NCI-H345 treated with DMSO at 0.1 percent for 48 hours (cell line): Measurements from ENCODE around the gene PRKCD.

Source experiments
- DNase-seq: peaks from one replicate; lab custom pipeline; 2025; ENCODE audit not compliant: unreplicated experiment; lab: John Stamatoyannopoulos, UW

Gene PRKCD

DNA sequence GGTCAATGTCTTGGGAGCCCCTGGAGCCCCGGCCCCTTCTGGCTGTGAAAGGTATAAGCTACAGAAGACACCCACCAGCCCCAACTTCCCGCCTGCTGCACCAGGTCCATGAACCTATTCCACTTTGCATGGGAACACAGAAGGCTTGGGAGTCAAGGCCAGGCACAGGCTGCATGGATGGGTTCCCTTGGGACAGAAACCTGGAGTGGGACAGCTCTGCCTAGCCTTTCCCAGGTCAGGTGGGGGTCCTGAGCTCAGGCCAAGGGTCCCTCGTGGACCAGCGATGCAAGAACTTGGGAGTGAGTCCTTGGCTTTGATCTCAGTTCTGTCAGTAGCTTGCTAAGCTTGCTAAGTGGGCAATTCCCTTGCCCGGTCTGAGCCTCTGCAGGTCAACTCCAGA is 69.8 kb downstream of the PRKCD start:
- DNase-seq, result no peak

DNA sequence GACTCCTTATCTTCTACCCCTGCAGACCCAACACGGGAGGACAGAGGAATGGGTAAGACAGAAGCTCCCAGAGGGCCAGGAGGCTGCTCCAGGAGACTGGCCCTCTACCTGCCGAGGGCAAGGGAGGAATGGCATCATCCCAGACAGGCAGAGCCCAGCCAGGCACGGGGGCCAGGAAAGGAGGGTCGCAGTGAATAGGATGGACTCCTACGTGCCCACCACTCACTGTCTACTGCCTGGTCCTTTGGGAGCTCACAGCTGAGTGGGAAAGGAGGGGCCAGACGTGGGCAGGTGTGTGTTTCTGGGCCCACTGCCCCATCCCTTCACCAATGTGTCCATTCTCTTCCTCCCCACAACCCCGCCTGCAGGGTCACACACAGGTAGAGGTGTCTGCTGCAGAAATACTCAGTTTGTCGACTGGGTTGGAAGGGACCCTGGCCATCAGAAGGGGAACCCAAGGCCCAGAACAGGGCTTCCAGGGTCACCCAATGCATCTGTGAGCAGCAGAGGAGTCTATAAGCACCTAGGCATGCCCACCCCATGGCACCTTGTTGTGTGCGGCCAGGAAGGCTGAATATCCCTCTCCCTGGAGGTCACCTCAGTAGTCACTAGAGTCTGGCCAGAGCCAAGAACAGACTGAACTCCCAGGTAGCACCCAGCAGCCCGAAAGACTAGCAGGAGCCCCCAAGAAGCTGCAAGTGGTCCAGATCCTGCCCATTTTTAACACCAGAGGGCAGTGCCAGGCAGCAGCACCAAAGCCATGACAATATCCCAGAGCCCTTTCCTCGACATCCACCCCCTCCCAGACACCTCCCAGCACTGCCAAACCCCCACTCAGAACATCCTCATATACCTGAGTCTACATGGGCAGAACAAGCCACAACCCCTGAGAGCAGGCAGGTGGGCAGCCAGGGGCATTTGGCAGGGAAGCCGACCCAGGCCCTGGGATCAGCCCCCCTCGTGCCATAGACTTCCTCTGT is 70.8 kb downstream of the PRKCD start:
- DNase-seq, result no peak

DNA sequence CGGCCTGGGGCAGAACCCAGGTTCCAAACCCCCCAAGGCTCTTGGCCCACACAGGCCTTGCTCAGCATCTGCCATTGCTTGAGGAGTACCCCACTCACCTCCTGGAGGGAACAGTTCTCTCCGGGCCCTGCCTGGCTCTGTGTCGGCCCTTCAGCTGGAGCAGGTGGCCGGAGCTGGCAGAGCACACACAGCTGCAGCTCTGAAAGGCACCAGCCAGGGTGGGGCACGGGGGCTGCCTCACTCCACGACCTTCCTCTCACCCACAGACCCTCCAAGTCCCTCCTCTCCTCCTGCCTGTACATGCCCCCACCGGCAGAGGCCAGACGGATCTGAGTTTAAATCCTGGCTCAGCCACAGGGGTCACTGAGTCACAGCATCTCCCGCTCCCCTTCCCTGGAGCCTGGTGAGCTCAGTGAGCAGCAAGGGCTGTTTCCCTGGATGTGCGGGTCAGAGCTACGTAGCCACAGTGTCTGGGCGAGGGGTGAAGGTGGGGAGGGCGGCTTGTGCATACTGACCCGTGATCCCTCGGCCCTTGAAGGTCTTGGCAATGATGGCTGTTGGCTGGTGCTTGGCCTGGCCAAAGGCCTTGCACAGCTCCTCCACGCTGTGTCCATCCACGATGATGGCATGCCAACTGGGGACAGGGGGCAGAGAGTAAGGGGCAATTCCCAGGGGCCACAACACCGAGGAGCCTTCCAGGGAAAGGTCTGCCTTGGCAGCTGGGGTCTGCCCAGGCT is 71.8 kb downstream of the PRKCD start:
- no peak for DNase-seq

DNA sequence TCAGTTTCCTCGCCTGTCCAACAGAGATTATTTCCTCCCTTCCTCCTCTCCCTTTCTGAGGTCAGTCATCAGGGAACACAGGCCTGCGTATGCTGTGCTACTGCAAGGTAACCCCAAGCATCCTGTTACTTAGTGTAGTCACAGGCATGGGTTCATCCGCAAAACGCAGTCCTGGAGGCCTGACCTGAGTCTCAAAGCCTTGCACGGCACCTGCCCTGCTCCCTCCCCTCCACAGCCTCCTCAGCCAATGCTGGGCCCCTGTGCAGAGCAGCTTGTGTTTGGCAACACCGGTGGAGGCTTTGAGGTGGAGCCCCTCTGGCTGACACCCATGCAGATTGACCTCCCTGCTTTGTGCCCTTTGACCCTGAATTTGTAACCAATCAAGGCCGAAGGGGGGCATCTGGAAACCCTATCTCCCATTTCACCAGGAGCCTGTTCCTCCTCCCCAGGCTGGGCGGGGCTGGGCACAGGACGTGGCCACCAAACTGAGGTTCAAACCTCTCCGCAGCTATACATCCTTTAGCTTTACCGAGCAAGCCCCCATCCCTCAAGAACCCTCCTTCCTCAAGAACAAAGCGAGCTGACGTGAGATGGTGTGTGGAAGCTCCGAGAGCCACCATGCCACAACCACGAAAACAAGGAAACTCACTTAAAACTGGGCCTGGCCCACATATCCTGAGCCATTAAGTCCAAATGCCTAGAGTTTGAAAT is 73.3 kb downstream of the PRKCD start:
- no peak for DNase-seq

DNA sequence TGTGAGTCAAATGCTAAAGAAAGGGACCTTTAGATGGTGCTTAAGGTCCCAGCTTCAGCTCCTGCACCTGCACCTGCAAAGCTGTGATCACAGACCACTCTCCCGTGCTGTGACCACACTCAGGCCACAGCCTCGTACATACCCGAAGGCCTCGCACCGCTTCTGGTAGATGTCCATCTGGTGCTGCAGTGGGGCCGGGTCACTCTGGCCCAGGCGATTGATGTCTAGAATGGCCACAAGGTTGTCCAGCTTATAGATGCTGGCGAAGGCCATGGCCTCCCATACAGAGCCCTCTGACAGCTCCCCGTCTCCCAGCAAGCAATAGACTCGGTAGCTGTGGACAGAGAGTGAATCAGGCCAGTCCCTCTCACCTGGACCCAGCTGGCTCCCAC is 73.8 kb downstream of the PRKCD start:
- no peak for DNase-seq

DNA sequence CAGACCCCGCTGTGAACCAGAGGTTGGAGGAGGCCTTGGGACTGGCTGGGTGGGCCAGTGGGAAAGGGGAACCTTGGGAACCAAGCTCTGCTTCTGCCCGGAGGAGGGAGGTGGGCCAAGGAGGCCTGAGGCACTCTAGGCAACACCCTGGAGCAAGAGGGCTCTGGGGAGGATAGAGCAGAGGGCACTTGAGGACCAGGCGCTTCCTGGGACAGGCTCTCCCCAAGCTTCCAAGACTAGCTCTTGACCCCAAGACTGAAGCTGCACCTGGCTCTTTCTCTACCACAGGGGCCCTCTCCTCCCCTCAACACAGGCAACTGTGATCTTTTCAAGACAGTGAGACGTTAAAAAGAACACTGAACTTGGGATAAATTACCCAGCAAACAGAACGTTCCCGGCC is 74.5 kb downstream of the PRKCD start:
- no peak for DNase-seq

DNA sequence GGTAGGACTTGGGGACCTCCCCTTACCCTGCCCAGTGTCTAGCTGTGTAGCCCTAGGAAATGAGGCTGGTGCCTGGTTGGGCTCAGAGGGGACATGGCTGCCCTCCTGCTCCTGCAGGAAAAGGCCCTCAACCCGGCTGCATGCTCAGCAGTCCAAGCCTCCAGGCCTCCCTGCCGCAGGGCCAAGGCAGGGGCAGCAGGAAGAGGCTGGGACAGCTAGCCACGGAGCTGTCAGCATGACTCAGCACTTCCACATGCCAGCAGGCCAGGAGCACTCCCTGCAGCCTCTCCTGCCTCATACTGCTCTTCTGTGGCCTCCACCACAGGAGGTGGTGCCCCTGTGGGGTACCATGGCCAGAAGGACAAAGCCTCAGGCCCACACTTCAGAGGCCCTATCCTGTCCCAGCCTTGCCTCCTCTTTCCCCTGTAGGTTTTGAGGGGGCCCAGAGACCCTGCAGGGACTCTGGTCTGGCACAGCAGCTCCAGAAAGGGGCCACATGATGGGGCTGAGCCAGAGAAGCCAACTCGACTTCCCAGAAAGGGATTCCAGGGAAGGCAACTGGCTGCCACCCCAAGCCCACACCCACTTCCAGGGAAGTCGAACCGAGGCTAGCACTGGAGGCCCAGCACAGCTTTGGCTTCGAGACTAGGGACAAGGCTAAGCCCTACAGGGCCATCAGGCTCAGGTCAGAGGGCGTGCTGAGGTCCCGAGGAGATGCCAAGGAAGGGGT is 75.3 kb downstream of the PRKCD start:
- DNase-seq, result no peak

DNA sequence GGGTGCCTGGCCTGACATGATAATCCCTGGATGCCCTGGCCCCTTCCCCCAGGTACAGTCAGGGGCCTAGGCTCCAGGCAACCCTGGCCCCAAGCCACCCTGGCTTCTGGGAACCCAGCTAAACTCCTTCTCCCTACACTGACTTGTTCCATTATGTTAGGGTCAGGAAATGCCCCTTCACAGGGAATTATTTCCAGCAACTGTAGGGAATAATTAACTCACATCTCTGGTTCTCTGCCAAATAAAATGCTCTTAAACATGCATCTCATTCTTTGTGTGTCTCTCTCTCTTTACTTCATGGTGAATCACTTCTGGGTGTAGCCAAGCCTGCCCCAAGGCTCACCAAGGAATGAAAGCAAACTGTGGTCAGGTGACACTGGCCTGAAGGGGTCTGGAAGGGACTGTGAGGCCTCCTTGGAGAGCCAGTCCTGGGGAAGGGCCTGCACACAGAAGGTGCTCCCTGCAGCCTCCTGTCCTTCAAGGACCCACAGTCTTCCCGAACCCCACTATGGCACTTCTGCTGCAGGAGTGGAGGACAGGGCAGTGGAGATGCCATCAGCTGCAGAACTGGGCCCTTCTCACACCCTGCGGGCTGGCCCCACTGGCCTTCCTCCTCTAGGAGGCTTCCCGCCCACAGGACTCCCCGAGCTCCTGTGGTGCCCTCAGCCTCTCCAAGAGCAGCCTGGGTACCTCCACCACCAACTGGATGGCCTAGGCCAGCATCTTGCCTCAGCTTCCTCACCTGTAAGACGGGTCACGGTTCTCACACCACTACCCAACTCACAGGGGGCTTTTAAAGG is 77.2 kb downstream of the PRKCD start:
- DNase-seq, result no peak

DNA sequence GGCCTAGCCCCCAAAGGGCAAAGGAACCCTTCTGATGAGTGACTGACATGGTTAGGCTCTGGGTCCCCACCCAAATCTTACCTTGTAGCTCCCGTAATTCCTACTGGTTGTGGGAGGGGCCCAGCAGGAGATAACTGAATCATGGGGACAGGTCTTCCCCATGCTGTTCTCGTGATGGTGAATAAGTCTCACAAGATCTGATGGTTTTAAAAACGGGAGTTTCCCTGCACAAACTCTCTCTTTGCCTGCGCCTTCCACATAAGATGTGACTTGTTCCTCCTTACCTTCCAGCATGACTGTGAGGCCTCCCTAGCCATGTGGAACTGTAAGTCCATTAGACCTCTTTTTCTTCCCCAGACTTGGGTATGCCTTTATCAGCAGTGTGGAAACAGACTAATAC is 77.9 kb downstream of the PRKCD start:
- DNase-seq, result no peak

DNA sequence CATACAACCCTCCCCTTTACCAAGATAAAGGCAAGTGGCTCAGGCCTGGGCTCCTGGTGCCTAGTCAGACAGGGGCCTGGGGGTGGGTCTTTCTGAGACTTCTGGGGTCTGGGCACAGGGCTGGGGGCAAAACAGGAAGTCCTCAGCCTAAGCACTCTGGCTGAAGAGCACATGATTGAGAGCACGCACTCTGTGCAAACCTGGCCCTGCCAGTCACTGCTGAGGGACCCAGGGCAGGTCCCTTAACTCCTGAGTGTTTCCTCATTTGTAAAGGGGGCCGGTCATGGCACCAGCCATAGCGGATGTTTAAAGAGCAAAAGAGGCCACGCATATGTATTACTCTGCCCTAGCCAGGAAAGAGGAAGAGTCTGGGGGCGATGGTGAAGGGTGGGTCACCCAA is 78.8 kb downstream of the PRKCD start:
- DNase-seq, result no peak

DNA sequence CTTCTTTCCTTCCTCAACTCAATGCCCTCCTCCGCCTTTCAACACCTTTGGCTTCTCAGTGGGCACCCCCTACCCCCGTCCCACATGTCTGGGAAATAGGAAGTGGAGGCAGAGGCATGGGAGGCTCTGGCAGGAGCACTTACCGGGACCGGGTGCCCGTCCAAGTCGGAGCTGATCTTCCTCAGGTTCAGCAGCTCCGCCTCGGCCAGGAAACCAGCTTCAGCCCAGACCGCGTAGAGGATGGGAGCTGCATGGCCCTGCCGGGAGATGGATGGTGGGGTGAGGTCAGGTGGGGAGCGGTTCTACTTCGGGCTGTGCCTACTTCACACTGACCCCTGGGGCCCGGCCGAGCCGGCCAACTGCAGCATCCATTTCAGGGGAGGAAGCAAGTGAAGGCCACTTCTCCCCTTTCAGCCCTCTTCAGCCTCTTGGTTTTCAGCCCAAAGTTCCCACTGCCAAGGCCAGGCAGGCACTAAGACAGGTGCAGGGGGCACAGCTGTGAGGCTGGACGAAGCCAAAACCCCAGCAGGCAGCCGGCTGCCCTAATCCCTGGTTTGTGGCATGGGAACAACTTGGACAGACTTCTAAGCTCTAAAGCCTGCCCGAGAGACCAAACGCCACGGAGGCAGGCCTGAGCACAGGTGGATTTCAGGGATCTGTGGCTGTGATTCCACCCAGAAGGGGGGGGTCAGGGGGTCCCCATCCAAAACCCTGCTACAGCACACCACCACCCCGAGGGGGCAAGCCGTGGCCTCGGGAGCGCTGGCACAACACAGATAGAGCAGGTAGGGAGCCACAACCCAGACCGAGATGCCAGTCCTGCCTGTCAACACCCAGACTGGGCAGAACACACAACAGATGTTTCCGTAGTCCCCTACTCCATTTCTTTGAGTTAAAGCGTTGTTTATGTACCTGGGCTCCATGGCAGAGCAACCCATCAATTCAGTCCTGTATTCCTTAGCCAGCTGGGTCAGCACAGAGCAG is 80.3 kb downstream of the PRKCD start:
- no peak for DNase-seq

DNA sequence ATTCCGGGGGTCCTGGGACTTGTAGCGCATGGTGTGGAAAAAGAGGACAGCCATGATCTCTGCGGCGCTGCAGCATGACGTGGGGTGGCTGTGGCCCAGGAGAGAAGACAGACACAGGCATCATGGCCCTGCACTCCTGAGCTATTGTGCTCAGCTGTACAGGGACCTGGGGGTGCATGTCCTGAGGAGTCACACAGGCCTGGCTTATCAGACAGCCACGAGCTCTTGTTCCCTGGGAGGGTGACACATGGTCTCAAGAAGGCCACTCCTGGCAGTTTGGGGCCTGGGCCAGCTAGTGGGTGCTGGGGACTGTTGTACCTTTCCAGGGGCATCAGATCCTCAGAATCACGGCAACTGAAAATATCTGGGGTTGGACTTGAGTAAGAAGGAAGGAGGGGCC is 81.1 kb downstream of the PRKCD start:
- DNase-seq, result no peak
